H9 (cell line): ENCODE data around the gene TPPP. TPM values are rescaled to one million over a fixed set of nuclear protein-coding genes. Genes with fewer than 3 reads are reported as not detected.

Experiments used
- DNase-seq: peaks from one replicate; pipeline ENCODE4 v3.0.0-alpha.2; 2017
- H2AFZ ChIP-seq: one replicate; pipeline ENCODE4 v1.6.1; 2013; ENCODE audit warnings: mild to moderate bottlenecking, low read length, control low read depth, moderate library complexity
- H2AK5ac ChIP-seq: 2 replicates; pipeline ENCODE4 v1.6.1; 2013; ENCODE audit warnings: low read length, control low read depth, mixed read lengths; ENCODE audit not compliant: insufficient read length
- H2BK120ac ChIP-seq: one replicate; pipeline ENCODE4 v1.6.1; 2013; ENCODE audit warnings: low read depth, mild to moderate bottlenecking, low read length, control low read depth, inconsistent platforms; ENCODE audit not compliant: poor library complexity, severe bottlenecking
- H2BK12ac ChIP-seq: 2 replicates; pipeline ENCODE4 v1.6.1; 2013; ENCODE audit warnings: low read length, control low read depth, mixed read lengths, low read depth; ENCODE audit not compliant: insufficient read length
- H2BK15ac ChIP-seq: 2 replicates; pipeline ENCODE4 v1.6.1; 2013; ENCODE audit warnings: low read depth, low read length, control low read depth
- H2BK20ac ChIP-seq: one replicate; pipeline ENCODE4 v1.6.1; 2013; ENCODE audit warnings: low read depth, mild to moderate bottlenecking, low read length, control low read depth, inconsistent platforms; ENCODE audit not compliant: poor library complexity, severe bottlenecking
- H2BK5ac ChIP-seq: 2 replicates; pipeline ENCODE4 v1.6.1; 2013; ENCODE audit warnings: low read length, control low read depth, mixed read lengths; ENCODE audit not compliant: insufficient read length
- H3K14ac ChIP-seq: 2 replicates; pipeline ENCODE4 v1.6.1; 2013; ENCODE audit warnings: low read length, control low read depth; ENCODE audit not compliant: insufficient read depth
- H3K18ac ChIP-seq: 2 replicates; pipeline ENCODE4 v1.6.1; 2013; ENCODE audit warnings: low read depth, mild to moderate bottlenecking, mixed read lengths, low read length, control low read depth; ENCODE audit not compliant: insufficient read length
- H3K23ac ChIP-seq: 2 replicates; pipeline ENCODE4 v1.6.1; 2013; ENCODE audit warnings: low read length, control low read depth, mixed read lengths, low read depth; ENCODE audit not compliant: insufficient read length
- H3K23me2 ChIP-seq: 2 replicates; pipeline ENCODE4 v1.6.1; 2013; ENCODE audit warnings: low read depth, mild to moderate bottlenecking, mixed read lengths, low read length, control low read depth; ENCODE audit not compliant: insufficient read length, poor library complexity, severe bottlenecking
- H3K27ac ChIP-seq: 2 replicates; pipeline ENCODE4 v1.5.1; 2013; ENCODE audit warnings: low read length, control low read depth, mixed read lengths, low read depth; ENCODE audit not compliant: insufficient read length
- H3K27me3 ChIP-seq: 2 replicates; pipeline ENCODE4 v1.6.1; 2013; ENCODE audit warnings: low read length, control low read depth, inconsistent platforms; ENCODE audit not compliant: insufficient read depth
- H3K4ac ChIP-seq: 2 replicates; pipeline ENCODE4 v1.6.1; 2013; ENCODE audit warnings: low read depth, mild to moderate bottlenecking, control low read depth, inconsistent platforms, low read length, moderate library complexity
- H3K4me1 ChIP-seq: 2 replicates; pipeline ENCODE4 v1.6.1; 2013; ENCODE audit warnings: low read length, control low read depth, inconsistent platforms; ENCODE audit not compliant: insufficient read depth
- H3K4me2 ChIP-seq: 2 replicates; pipeline ENCODE4 v1.6.1; 2013; ENCODE audit warnings: low read length, control low read depth, mixed read lengths; ENCODE audit not compliant: insufficient read length, insufficient read depth
- H3K56ac ChIP-seq: 2 replicates; pipeline ENCODE4 v1.6.1; 2013; ENCODE audit warnings: low read depth, mild to moderate bottlenecking, mixed read lengths, low read length, control low read depth; ENCODE audit not compliant: insufficient read length
- H3K79me1 ChIP-seq: 2 replicates; pipeline ENCODE4 v1.6.1; 2013; ENCODE audit warnings: low read depth, mild to moderate bottlenecking, moderate library complexity, low read length, control low read depth, inconsistent platforms; ENCODE audit not compliant: insufficient read depth, poor library complexity, severe bottlenecking
- H3K79me2 ChIP-seq: 2 replicates; pipeline ENCODE4 v1.6.1; 2013; ENCODE audit warnings: low read length, control low read depth, inconsistent platforms; ENCODE audit not compliant: insufficient read depth
- H3K9ac ChIP-seq: 2 replicates; pipeline ENCODE4 v1.6.1; 2013; ENCODE audit warnings: low read length, control low read depth, mixed read lengths; ENCODE audit not compliant: insufficient read length; ENCODE audit errors: extremely low read depth
- H3K9me3 ChIP-seq: one replicate; pipeline ENCODE4 v1.6.1; 2013; ENCODE audit warnings: low read depth, low read length, inconsistent platforms; ENCODE audit not compliant: control insufficient read depth
- H3T11ph ChIP-seq: one replicate; pipeline ENCODE4 v1.6.1; 2013; ENCODE audit warnings: mild to moderate bottlenecking, low read length, control low read depth, inconsistent platforms
- H4K20me1 ChIP-seq: one replicate; pipeline ENCODE4 v1.6.1; 2013; ENCODE audit not compliant: control insufficient read depth, insufficient read length, insufficient read depth
- H4K5ac ChIP-seq: 2 replicates; pipeline ENCODE4 v1.6.1; 2013; ENCODE audit warnings: low read depth, mild to moderate bottlenecking, mixed read lengths, low read length, control low read depth; ENCODE audit not compliant: insufficient read length
- H4K8ac ChIP-seq: replicated peaks from 2 replicates; pipeline ENCODE4 v1.6.1; 2013; ENCODE audit warnings: low read length, control low read depth, mixed read lengths, low read depth; ENCODE audit not compliant: insufficient read length
- H4K91ac ChIP-seq: 2 replicates; pipeline ENCODE4 v1.6.1; 2013; ENCODE audit warnings: low read depth, mild to moderate bottlenecking, moderate library complexity, mixed read lengths, low read length, control low read depth; ENCODE audit not compliant: insufficient read length
- H3K27ac Mint-ChIP-seq, 3 experiments: 2 replicates in 2 of 3; 3 replicates in 1 of 3; pipeline ENCODE4 v1.8.0; 2020 to 2021; ENCODE audit warnings: mixed read lengths in 3 of 3, mild to moderate bottlenecking in 1 of 3, moderate library complexity in 1 of 3
- H3K27me3 Mint-ChIP-seq: 2 replicates; pipeline ENCODE4 v1.8.0; 2021; ENCODE audit warnings: low read depth, mild to moderate bottlenecking, moderate library complexity, mixed read lengths
- H3K36me3 Mint-ChIP-seq, 3 experiments: 2 replicates in 2 of 3; 3 replicates in 1 of 3; pipeline ENCODE4 v1.8.0; 2020 to 2021; ENCODE audit warnings: low read depth in 3 of 3, mixed read lengths in 3 of 3; ENCODE audit not compliant: insufficient read depth in 1 of 3
- H3K4me1 Mint-ChIP-seq, 2 experiments: 2 replicates each; pipeline ENCODE4 v1.8.0; 2020; ENCODE audit warnings: mixed read lengths in 2 of 2
- H3K4me3 Mint-ChIP-seq, 2 experiments: 2 replicates in 1 of 2; 3 replicates in 1 of 2; pipeline ENCODE4 v1.8.0; 2020 to 2021; ENCODE audit warnings: mild to moderate bottlenecking in 2 of 2, mixed read lengths in 2 of 2, moderate library complexity in 1 of 2
- H3K9me3 Mint-ChIP-seq, 2 experiments: 2 replicates in 1 of 2; 3 replicates in 1 of 2; pipeline ENCODE4 v1.8.0; 2020; ENCODE audit warnings: mild to moderate bottlenecking in 2 of 2, mixed read lengths in 2 of 2, moderate library complexity in 1 of 2
- WGBS: extraction: QIAGEN DNeasy Blood & Tissue Kit; methylation state at CpG from one replicate; pipeline ENCODE4 v1.1.7; 2013; ENCODE audit warnings: missing lambda C conversion rate, low lambda C conversion rate, mixed read lengths; ENCODE audit not compliant: insufficient read length; ENCODE audit errors: extremely low coverage; 5-methylcytosine and 5-hydroxymethylcytosine counted together
- total RNA-seq: library from RNA; stranded (reverse); gene quantifications from 2 replicates; pipeline ENCODE4 v1.2.1, GENCODE V29; 2021
- TF ChIP-seq, protein P1 (sequence below): fragments of 200-600 bp; sonication (generic); conservative IDR thresholded peaks from 3 replicates; pipeline ENCODE4 v1.8.0; 2021; ENCODE audit warnings: antibody characterized with exemption, mild to moderate bottlenecking

The TPPP gene
- total RNA-seq, 1 experiment from 2014 or later, result 0.44 TPM

DNA sequence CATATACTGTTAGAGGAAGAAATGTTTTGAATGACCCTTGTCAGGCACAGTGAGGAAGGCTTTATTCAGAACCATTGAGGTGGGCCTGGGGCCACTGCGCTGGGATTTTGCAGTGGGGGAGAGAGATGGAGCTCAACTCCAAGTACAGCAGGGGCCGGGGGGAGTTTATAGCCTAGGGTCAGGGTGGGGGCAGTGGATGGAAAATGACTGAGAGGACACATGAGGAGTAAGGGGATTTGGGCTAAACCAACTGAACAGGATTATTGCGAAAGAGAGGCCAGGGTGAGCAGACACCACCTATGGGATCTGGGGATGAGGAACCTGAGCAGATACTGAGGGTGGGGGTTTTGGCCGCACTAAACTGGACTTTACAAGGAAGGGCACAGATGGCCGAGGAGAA, 74.7 kb downstream of the TPPP start:
- H3K36me3 Mint-ChIP-seq, result peaks cover 39 to 73% (median 65%) of the 10 kb centered on the region in 3 experiments
- no peak overlapping the region for H3K4me2 ChIP-seq
- H4K8ac ChIP-seq, result no peak overlapping the region
- peaks cover 1% of the 10 kb centered on the region; the same call in 1 of the 2 replicates for H3K27me3 Mint-ChIP-seq
- H2AFZ ChIP-seq, result no peak overlapping the region
- H3K9me3 ChIP-seq, result no peaks in the 10 kb centered on the region
- TF ChIP-seq, protein P1, sequence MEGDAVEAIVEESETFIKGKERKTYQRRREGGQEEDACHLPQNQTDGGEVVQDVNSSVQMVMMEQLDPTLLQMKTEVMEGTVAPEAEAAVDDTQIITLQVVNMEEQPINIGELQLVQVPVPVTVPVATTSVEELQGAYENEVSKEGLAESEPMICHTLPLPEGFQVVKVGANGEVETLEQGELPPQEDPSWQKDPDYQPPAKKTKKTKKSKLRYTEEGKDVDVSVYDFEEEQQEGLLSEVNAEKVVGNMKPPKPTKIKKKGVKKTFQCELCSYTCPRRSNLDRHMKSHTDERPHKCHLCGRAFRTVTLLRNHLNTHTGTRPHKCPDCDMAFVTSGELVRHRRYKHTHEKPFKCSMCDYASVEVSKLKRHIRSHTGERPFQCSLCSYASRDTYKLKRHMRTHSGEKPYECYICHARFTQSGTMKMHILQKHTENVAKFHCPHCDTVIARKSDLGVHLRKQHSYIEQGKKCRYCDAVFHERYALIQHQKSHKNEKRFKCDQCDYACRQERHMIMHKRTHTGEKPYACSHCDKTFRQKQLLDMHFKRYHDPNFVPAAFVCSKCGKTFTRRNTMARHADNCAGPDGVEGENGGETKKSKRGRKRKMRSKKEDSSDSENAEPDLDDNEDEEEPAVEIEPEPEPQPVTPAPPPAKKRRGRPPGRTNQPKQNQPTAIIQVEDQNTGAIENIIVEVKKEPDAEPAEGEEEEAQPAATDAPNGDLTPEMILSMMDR, result no peak
- no peak overlapping the region for H3K56ac ChIP-seq
- no peak overlapping the region for H3K18ac ChIP-seq
- no peak overlapping the region for H4K91ac ChIP-seq
- H3K4me3 Mint-ChIP-seq, result no peak overlapping the region
- peaks cover 9% of the 10 kb centered on the region for H3K79me1 ChIP-seq
- no peak overlapping the region; a peak in 1 of 7 replicates for H3K27ac Mint-ChIP-seq
- H3K79me2 ChIP-seq, result peaks cover 16% of the 10 kb centered on the region
- no peak overlapping the region for H2BK120ac ChIP-seq
- no peak overlapping the region for H2BK15ac ChIP-seq
- DNase-seq, result no peak
- H3K14ac ChIP-seq, result no peak overlapping the region
- no peaks in the 10 kb centered on the region; the same call in 1 of the 2 replicates for H3K4me1 ChIP-seq
- no peak overlapping the region for H2BK5ac ChIP-seq
- H2AK5ac ChIP-seq, result no peak overlapping the region
- H3K27ac ChIP-seq, result no peak overlapping the region
- no peak overlapping the region for H2BK20ac ChIP-seq
- no peak overlapping the region for H3K9ac ChIP-seq
- H3K4ac ChIP-seq, result no peak overlapping the region
- no peak overlapping the region for H3K23ac ChIP-seq
- WGBS, result no CpG with 5 or more reads among the region's 5 CpGs
- H3K23me2 ChIP-seq, result no peaks in the 10 kb centered on the region
- no peak overlapping the region for H2BK12ac ChIP-seq
- peaks cover 0 to 5% of the 10 kb centered on the region in 2 experiments; a peak in 3 of 5 replicates for H3K9me3 Mint-ChIP-seq
- no peak overlapping the region for H3T11ph ChIP-seq
- H4K5ac ChIP-seq, result no peak overlapping the region
- peaks cover 13% of the 10 kb centered on the region in 2 experiments for H3K4me1 Mint-ChIP-seq
- no peaks in the 10 kb centered on the region for H3K27me3 ChIP-seq
- no peaks in the 10 kb centered on the region for H4K20me1 ChIP-seq
